Hematopoietic multipotent progenitor cell treated with erythropoietin and hydrocortisone succinate and interleukin-3 and kit ligand, for 15 days (in vitro differentiated cells): ENCODE results near the gene HSBP1L1.

Experiments used
- DNase-seq: peaks from one replicate; pipeline ENCODE4 v3.0.0-alpha.2; 2015; ENCODE audit warnings: low spot score

Gene HSBP1L1

GRCh38 chr18:79961527-79962291 lies 2.7 kb upstream of the HSBP1L1 start:
- peak; percentile 56 for DNase-seq

- DNase-seq: no peak
Measured at GRCh38 chr18:79962311-79962710, 2.1 kb upstream of the HSBP1L1 start.

GRCh38 chr18:79962835-79963657 lies 1.4 kb upstream of the HSBP1L1 start:
- no peak for DNase-seq

GRCh38 chr18:79963658-79964329 lies 649 bp upstream of the HSBP1L1 start:
- DNase-seq: no peak

- peak; percentile 36 for DNase-seq
Measured at GRCh38 chr18:79965119-79965902, 868 bp downstream of the HSBP1L1 start.

- no peak for DNase-seq
Measured at GRCh38 chr18:79970419-79971133, 6.1 kb downstream of the HSBP1L1 start.

GRCh38 chr18:79971211-79971952 lies 6.9 kb downstream of the HSBP1L1 start:
- DNase-seq: no peak

GRCh38 chr18:79971986-79972385 lies 7.5 kb downstream of the HSBP1L1 start:
- no peak for DNase-seq

GRCh38 chr18:79972720-79973119 lies 8.3 kb downstream of the HSBP1L1 start:
- no peak for DNase-seq

GRCh38 chr18:79973517-79973916 lies 9.1 kb downstream of the HSBP1L1 start:
- DNase-seq: no peak

- no peak for DNase-seq
Measured at GRCh38 chr18:79974025-79974654, 9.7 kb downstream of the HSBP1L1 start.

- DNase-seq: peak; percentile 38
Measured at GRCh38 chr18:79975043-79975442, 10.6 kb downstream of the HSBP1L1 start.

- DNase-seq: peak; percentile 73
Measured at GRCh38 chr18:79975985-79976680, 11.7 kb downstream of the HSBP1L1 start.

GRCh38 chr18:79979843-79980242 lies 15.4 kb downstream of the HSBP1L1 start:
- DNase-seq: no peak

- no peak for DNase-seq
Measured at GRCh38 chr18:79980585-79980984, 16.1 kb downstream of the HSBP1L1 start.

GRCh38 chr18:79982736-79983135 lies 18.3 kb downstream of the HSBP1L1 start:
- DNase-seq: no peak

- no peak for DNase-seq
Measured at GRCh38 chr18:79983253-79983652, 18.8 kb downstream of the HSBP1L1 start.

GRCh38 chr18:79983793-79984192 lies 19.4 kb downstream of the HSBP1L1 start:
- no peak for DNase-seq

GRCh38 chr18:79985172-79985571 lies 20.7 kb downstream of the HSBP1L1 start:
- DNase-seq: no peak
